Measurements from ENCODE around the gene RPL10A.

Gene RPL10A

DNA sequence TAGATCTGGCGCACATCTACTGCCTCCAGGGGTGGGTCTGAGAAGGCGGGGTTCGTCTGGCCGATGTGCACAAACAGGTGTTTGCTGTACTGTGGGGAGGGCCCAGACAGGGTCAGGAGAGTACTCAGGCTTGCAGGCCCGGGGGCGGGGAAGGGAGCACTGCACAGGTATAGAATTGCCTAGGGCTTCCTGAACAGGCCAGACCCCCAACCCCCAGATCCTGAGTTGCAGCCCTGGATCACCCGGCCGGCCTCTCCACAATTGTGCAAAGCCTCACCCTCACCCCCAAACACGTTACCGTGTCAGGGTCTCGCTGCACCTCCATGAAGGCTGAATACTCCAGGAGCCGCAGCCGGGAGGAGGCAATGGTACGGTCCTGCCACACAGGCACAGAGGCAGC, 7.8 kb downstream of the RPL10A start:
- no peak for DNase-seq (ENCODE audit: low spot score)

- DNase-seq (ENCODE audit: low spot score), result no peak
Measured at GRCh38 chr6:35477028-35477427, 8.8 kb downstream of the RPL10A start.

GRCh38 chr6:35477551-35478179, 9.5 kb downstream of the RPL10A start:
- DNase-seq (ENCODE audit: low spot score), result no peak

GRCh38 chr6:35478259-35478658, 10.1 kb downstream of the RPL10A start:
- DNase-seq (ENCODE audit: low spot score), result no peak

DNA sequence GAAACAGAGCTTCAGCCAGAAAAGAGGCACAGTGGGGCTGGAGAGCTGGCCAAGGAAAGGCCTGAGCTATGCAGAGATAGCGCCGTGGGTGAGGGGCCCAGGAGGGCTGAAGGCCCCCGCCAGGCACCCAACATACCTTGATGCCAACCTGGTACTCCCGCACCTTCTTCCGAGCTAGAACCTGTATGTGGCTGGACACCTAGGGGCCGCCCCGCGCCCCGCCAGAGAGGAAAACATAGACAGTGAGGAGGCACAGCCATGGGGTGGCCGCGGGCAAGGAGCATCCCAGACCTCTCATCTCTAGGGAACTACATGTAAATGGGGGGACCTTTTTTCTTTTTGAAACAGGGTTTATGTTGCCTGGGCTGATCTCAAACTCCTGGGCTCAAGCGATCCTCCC, 12.0 kb downstream of the RPL10A start:
- DNase-seq (ENCODE audit: low spot score), result no peak

DNA sequence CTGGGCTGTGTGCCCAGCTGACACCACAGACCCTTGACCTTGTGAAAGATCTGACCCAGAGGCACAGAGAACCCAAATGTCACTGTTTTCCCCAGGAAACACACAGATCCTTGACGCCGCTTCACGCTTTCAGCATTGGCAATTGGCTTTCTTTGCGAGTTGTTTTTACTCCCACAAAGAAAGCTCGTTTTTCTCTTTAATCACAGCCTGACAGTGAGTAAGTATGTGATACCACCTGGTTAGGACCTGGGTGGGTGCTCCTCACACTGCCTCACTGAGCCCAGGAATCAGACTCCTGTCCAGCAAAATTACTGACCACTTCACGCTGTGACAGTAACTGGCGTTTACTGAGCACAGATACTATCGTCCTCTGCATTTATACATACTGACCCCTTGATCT, 13.0 kb downstream of the RPL10A start:
- DNase-seq (ENCODE audit: low spot score), result no peak

- DNase-seq (ENCODE audit: low spot score), result no peak
Measured at GRCh38 chr6:35483062-35483461, 14.9 kb downstream of the RPL10A start.

DNA sequence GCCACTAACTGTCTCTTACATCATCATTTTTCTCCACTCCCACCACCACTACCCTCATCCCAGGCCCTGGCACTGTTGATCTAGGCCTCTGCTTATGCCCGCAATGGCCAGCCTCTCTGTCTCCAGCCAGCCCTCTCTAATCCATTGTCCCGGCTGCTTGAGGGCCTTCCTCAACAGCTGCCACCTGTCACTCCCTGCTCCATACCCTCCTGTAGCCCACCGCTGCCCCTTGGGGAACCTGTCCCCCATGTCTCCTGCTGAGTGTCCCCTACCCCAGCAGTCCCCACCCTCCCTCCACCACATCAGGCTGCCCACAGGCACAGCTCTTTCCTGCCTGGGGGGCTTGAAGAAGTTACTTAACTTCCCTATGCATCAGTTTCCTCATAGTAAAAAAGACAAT, 15.3 kb downstream of the RPL10A start:
- DNase-seq (ENCODE audit: low spot score), result no peak

DNA sequence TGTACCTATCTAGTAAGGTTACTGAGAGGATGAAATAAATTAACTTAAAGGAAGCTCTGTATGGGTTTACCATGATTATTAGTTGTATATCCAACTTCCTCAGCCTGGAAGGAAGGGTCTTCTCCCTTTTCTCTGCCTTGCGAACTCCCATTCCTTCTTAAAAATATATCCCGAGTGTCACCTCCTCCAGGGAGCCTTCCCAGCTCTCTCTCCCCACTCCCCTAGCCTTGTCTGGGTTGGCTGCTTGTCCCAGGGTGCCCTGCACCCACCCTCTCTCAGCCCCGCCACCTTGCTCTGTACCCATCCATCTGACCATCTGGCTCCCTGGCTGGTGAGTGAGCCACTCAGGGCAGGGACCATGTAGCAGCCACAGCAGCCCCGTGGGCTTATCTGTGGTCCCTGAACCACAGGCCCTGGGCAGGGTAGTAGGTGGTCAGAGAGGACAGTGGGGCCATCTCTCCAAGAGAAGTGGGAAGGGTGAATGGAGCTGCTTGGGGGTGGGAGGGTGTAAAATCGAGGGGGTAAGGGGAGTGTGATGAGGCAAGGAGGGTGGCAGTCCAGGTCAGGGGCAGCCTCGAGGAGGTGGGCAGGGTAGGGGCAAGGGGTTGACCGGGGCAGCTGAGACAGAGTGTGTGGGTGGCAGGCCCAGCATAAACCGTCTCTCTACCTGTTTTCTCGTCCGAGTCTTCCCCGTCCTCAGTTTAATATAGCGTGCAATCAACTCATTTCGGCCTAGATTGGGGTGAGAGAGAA, 15.9 kb downstream of the RPL10A start:
- DNase-seq (ENCODE audit: low spot score), result no peak

DNA sequence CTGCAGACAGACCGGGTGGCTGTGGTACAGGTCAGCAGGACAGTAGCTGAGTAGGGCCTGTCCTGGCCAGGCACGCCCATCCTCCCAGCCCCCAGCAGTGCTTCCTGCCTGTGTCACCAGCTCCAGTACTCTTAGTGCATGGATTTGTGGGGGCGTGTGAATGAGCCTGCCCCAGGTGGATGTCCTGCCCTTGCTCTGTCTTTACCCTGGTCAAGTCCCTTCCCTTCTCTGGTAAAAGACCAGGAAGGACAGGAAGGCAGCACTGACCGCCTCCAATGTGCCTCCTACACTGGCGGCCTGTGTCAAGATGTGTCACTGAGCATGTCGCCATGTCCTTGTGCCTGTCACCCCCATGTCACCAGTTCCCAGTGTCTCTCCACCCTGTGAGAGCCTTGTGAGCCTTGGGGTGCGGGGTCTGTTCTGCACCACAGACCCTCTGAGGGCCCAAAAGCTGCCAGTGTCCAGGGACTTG, 16.8 kb downstream of the RPL10A start:
- DNase-seq (ENCODE audit: low spot score), result peak; percentile 40

- DNase-seq (ENCODE audit: low spot score), result peak; percentile 79
Measured at GRCh38 chr6:35485402-35485877, 17.2 kb downstream of the RPL10A start.

- DNase-seq (ENCODE audit: low spot score), result no peak
Measured at GRCh38 chr6:35486005-35486925, 18.1 kb downstream of the RPL10A start.

- DNase-seq (ENCODE audit: low spot score), result peak; percentile 53
Measured at GRCh38 chr6:35487658-35488516, 19.7 kb downstream of the RPL10A start.

DNA sequence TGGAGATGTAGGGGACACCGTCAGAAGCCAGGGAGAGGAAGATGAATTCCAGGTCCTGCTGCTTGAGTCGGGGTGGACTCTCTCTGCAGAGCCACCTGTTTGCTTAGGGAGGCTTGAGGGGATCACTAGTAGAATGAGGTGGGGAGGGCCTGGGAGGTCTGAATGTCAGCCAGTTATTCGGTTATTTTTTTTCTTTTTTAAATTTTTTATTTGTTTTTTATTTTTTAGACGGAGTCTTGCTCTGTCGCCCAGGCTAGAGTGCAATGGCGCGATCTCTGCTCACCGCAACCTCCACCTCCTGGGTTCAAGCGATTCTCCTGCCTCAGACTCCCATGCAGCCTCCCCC, 20.3 kb downstream of the RPL10A start:
- no peak for DNase-seq (ENCODE audit: low spot score)

GRCh38 chr6:35489066-35489465, 20.9 kb downstream of the RPL10A start:
- DNase-seq (ENCODE audit: low spot score), result no peak

DNA sequence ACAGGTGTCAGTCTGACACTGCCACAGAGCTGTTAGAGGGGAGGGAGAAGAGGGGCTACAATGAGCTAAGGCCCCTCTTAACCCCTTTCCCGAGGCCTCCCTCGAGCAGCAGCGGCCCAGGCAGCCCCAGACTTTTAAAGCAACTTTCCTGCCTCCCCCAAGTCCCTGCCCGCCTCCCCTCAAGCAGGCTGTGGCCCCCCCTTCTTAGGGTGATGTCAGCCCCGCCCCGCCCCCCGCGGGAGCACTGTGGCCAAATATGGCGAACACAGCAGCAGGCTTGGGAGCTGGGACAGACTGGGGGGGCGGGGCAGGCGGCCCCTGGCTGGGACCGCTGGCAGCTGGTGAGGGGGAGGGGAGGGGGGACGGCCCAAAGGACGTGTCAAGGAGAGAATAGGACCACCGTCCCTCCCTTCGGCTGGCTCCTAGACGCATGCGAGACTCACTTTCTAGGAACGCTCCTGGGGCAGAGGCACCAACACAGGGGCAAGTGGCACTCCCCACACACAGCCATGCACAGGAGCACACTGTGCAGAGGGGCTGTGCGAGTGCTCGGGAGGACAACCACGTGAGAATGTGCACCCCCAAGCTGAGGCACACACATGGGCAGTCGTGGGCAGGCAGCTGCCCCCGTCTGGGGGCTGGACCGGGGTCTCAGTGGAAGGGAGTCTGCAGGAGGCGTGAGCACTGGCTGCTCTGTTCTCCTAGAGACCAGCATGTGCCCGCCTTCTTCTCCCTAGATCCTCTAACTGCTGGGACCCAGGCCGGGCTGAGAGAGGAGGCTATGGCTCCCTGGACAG, 22.0 kb downstream of the RPL10A start:
- peak; percentile 85 for DNase-seq (ENCODE audit: low spot score)

- DNase-seq (ENCODE audit: low spot score), result no peak
Measured at GRCh38 chr6:35490821-35491557, 22.8 kb downstream of the RPL10A start.

GRCh38 chr6:35491558-35492257, 23.5 kb downstream of the RPL10A start:
- DNase-seq (ENCODE audit: low spot score), result no peak

- DNase-seq (ENCODE audit: low spot score), result no peak
Measured at GRCh38 chr6:35492258-35492973, 24.2 kb downstream of the RPL10A start.

Measured in AG08395 (cell line).